ENCODE results near the gene LASP1. TPM values are rescaled to one million over a fixed set of nuclear protein-coding genes. Genes with fewer than 3 reads are reported as not detected.

The LASP1 gene
- total RNA-seq, 1 donor from 2014 or later, result 247 TPM

DNA sequence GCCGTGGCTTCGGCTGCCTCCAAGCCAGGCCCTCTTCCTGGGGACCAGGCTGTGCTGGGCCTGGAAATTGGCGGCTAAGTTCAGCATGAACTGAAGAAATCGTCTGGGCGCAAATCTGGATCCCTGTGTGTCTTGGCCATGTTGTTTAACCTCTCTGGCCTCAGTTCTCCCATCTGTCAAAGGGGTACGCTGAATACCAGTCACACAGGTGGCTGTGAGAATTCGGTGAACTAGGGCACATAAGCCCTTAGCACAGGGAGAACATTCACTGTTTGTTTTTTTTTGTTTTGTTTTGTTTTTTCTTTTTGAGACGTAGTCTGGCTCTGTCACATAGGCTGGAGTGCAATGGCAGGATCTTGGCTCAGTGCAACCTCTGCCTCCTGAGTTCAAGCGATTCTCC lies 19.0 kb downstream of the LASP1 start:
- no peak for DNase-seq (ENCODE audit: low spot score)

GRCh38 chr17:38889745-38890409 lies 20.0 kb downstream of the LASP1 start:
- DNase-seq (ENCODE audit: low spot score), result no peak

GRCh38 chr17:38890410-38890746 lies 20.5 kb downstream of the LASP1 start:
- no peak for DNase-seq (ENCODE audit: low spot score)

- no peak for DNase-seq (ENCODE audit: low spot score)
Observed at GRCh38 chr17:38891441-38891840, 21.6 kb downstream of the LASP1 start.

GRCh38 chr17:38892083-38892482 lies 22.2 kb downstream of the LASP1 start:
- DNase-seq (ENCODE audit: low spot score), result no peak

GRCh38 chr17:38892620-38893019 lies 22.8 kb downstream of the LASP1 start:
- no peak for DNase-seq (ENCODE audit: low spot score)

DNA sequence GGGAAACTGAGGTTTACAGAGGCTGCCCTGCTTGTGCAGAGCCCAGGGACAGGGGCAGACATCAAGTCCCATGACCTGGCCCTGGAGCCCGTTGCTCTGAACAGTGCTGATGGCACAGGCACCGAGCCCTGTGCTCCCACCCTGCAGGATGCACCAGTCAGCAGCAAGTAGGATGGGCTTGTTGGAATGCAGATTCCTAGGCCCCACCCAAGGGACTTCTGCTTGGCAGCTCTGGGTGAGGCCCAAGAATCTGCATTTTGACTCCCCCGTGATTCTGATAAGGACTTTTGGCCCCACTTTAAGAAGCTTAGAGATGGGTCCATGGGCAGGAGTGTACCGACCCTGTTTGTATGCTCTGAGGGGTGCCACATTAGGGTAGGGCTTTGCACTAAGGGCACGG lies 23.3 kb downstream of the LASP1 start:
- DNase-seq (ENCODE audit: low spot score), result no peak

GRCh38 chr17:38893607-38894006 lies 23.7 kb downstream of the LASP1 start:
- DNase-seq (ENCODE audit: low spot score), result peak; percentile 51

- no peak for DNase-seq (ENCODE audit: low spot score)
Observed at GRCh38 chr17:38894276-38894675, 24.4 kb downstream of the LASP1 start.

DNA sequence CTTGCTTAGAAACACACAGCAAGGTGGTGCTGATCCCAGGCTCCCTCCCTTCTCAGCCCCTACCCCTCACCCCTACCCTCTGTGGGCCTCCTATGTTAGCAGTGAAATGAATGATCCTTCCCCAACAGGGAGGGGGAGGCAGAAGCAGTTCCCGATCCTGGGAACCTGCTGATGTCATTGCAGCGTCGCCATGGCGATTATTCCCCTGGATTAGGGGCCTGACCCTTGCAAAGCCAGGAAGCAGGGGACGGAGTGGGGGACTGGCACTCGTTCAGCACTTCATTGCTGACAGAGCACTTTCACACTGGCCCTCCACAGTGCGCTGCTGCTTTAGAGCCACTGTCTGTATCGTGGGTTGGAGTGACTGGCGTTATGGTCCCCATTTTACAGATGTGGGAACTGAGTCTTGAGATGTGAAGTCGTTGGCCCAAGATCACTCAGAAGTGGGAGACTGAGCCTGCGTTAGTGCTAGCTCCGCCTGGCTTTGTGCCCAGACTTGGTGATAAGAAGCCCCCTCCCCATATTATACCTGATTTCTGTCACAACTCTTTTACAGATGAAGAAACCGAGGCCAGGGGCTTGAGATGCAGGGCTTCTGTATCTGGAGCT lies 26.6 kb downstream of the LASP1 start:
- no peak for DNase-seq (ENCODE audit: low spot score)

- peak; percentile 60 for DNase-seq (ENCODE audit: low spot score)
Observed at GRCh38 chr17:38897176-38897575, 27.3 kb downstream of the LASP1 start.

DNA sequence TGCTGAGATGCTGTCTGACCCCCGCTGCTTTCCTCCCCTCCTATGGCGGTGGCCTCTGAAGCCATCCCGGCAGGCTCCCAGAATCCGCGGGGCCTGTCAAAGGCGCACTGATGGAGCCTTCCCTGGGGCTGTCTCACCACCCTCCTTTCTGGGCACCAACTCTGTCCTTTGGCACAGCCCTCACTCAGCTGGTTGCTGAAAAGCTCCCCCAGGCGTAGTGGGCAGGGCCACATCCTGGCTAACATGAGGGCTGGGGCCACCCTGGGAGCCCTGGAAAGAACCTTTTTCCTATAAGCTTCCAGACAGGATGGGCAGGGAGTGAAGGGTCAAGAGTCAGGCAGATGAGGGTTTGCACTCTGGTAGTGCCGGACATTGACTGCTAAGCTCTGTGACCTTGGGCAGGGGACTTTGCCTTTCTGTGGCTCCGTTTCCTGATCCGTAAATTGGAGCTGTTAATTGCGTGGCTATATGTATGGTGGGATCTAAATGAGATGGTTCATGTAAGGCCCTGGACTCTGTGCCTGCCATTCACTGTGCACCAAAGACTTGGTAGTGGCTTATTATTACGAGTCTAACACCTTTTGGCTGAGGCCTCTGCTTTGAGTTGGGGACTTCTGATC lies 27.9 kb downstream of the LASP1 start:
- DNase-seq (ENCODE audit: low spot score), result no peak

DNA sequence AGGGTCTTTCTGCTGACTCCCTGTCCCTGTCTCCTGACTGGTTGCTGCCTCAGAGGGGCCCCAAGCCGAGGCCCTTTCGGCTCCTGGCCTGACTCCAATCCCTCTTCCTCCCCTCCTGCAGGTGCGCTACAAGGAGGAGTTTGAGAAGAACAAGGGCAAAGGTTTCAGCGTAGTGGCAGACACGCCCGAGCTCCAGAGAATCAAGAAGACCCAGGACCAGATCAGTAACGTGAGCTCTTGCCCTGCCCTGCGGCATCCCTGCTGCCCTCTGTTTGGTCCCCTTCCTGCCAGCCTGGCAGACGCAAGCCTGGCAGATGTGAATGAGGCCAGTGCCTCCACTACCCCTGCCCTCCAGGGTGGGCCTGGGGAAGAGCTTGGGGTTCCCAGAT lies 28.4 kb downstream of the LASP1 start:
- no peak for DNase-seq (ENCODE audit: low spot score)

DNA sequence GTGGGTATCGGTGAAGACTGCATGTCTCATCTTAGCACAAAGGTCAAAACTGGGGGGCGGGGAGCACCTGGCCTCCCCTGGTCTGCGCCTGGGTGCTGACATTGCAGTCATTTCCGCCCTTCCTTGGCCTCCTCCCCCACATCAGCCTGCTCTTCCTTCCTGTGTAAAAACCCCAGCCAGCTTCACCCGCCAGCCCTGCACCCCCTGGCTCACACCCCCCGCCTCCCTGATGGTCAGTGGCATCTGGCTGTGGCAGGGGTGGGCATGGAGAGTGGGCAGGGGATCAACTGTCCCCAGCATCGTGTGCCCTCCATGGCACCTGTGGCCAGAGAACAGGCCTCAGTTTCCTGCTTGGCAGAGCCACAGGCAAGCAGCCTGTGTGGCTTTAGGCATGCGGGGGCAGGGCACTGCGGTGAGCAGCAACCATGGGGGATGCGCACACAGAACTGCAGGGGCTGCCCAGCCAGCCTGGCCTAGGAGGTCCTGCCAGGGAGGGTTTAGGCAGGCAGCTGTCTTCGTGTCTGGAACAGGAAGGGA lies 29.0 kb downstream of the LASP1 start:
- peak; percentile 53 for DNase-seq (ENCODE audit: low spot score)

GRCh38 chr17:38899421-38899820 lies 29.6 kb downstream of the LASP1 start:
- no peak for DNase-seq (ENCODE audit: low spot score)

DNA sequence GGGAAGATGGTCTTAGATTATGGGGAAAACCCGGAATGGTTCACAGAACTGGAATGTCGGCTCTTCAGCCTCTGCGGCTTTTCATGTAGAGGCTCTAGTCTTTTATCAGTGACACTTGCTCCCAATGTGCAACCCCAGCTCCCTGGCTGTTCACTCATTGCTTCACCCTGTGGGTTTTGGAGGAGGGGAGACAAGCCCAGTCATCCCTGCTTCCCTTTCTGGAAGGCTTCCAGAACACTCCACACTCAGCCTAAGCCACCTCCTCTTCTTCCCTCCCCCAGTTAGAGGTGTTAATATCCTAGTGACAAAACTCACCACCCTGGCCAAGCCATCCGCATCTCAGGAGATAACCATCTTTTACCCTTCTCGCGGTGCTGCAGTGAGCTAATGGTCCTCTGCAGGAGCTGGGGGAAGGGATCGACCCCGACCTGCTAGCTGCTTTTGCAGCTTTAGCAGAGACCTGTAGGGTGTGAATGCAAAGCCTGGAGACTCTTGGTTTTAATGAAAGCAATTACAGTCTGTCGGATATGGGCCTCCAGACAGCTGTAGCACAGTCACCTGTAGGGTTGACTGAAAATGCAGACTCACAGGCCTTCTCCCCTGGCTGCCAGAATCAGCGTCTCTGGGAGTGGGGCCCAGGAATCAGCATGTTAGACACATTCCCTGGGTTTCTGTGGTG lies 31.3 kb downstream of the LASP1 start:
- no peak for DNase-seq (ENCODE audit: low spot score)

DNA sequence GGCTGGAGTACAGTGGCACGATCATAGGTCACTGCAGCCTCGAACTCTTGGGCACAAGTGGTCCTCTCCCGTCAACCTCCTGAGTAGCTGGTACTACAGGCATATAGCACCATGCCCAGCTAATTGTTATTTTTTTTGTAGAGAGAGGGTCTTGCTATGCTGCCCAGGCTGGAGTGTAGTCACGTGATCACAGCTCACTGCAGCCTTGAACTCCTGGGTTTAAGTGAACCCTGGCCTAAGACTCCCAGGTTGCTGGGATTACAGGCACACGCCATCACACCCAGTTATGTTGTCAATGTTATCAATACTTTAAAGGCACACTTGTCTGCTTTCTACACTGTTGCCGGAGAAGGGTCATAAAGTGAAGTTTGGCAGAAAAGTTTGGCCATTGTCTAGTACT lies 33.5 kb downstream of the LASP1 start:
- DNase-seq (ENCODE audit: low spot score), result no peak

DNA sequence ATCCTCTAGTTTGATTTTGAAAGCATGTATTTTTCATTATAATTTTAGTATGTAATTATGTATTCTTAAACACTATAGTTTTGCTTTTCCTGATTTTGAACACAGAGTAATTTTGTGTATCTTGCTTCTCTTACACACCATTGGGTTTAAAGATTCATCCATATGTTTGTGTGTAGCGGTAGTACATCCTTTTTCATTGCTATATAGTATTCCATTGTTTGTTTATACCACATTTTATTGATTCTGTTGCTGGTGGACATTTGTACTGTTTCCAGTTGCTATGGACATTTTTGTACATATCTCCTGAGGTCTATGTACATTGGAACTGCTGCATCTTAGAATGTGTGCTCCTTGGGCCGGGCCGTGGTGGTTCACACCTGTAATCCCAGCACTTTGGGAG lies 35.0 kb downstream of the LASP1 start:
- no peak for DNase-seq (ENCODE audit: low spot score)

- DNase-seq (ENCODE audit: low spot score), result no peak
Observed at GRCh38 chr17:38905375-38905774, 35.5 kb downstream of the LASP1 start.

DNA sequence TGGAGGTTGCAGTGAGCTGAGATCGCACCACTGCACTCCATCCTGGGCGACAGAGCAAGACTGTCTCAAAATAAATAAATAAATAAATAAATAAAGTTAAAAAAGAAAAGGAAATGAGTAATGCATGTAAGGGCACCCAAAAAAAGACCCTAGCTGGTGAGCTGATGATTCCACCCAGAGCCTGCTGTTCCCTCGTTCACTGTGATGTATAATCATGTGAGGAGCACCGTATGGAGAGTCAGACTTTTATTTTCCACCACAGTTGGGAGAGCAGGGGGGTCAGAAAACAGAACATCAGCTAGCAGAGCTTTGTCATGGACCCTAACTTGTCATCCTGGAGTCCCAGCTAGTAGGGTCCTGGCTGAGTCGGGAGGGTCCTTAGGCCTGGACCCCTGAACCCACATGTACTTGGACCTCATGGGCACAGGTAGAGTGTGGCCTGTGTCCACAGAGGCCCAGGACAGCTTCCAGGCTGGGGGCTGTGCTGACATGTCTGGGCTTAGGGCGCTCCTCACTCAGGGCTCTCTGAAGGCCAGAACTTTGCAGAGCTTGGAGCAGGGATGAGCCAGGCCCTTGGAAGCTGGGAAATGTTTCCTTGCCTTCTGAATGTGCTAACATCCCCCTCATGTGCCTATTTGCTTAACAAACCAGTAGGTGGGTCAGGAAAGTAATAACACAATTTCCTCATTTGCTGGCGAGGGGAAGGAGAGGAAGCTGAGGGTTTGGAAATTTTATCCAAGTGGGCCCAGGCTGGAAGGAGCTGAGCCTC lies 36.8 kb downstream of the LASP1 start:
- DNase-seq (ENCODE audit: low spot score), result no peak

DNA sequence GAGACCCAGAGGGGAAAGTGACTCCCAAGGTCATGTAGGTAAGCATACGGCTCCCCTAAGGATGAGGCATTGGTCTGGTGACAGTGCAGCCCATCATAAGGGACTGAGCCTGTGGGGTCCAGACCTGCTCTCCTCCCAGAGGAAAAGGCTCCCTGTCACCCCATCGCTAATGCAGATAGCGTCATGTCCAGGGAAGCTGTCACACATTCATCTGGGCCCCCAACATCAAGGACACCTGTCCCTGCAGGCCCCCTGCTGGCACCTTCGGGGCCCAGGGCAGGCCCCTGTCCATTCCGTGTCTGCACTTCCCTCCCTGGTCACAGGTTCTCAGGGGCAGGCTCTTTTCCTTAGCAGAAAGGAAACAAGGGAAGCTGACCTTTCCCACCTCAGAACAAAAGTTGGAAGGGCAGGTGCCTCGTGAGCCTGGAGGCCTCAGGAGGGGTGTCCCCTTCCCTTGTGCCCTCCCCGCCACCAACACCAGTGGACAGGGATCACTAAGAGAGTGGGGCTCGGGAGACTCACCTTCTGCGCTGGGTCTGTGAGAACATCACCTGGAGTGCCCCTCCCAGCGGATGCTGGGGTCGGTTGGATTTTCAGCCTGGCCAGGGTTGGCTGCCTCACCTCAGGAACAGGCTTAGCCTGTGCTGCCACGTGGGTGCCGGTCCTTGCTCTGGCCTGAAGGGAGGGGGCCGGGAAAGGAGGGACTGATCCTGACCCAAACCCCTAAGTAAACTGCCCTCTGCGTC lies 38.2 kb downstream of the LASP1 start:
- no peak for DNase-seq (ENCODE audit: low spot score)
